CD4-positive, alpha-beta T cell treated with Interleukin-2 at 100 ng/mL for 4 hours (primary cell): ENCODE measurements around the gene SLC25A51.
A peak's percentile ranks its signal among the peaks of the same experiment; 100 is the strongest.
"Not testable (repeated sequence)": the region's sequence is repeated elsewhere in the genome, so short reads cannot be mapped to it uniquely, and the experiment has no call there.

Experiments
- DNase-seq: peaks from one replicate; pipeline ENCODE4 v3.0.0-alpha.2; 2020; ENCODE audit warnings: low spot score

Gene SLC25A51

GRCh38 chr9:37919246-37919955 is 15.5 kb upstream of the SLC25A51 start:
- DNase-seq: no peak

GRCh38 chr9:37918665-37919170 is 14.8 kb upstream of the SLC25A51 start:
- no peak for DNase-seq

GRCh38 chr9:37917801-37918664 is 14.1 kb upstream of the SLC25A51 start:
- DNase-seq: no peak

- no peak for DNase-seq
Measured at GRCh38 chr9:37917313-37917731, 13.4 kb upstream of the SLC25A51 start.

GRCh38 chr9:37916471-37917312 is 12.8 kb upstream of the SLC25A51 start:
- no peak for DNase-seq

GRCh38 chr9:37915911-37916470 is 12.1 kb upstream of the SLC25A51 start:
- no peak for DNase-seq

GRCh38 chr9:37914701-37915358 is 10.9 kb upstream of the SLC25A51 start:
- DNase-seq: no peak

GRCh38 chr9:37914154-37914551 is 10.2 kb upstream of the SLC25A51 start:
- no peak for DNase-seq

GRCh38 chr9:37913480-37914153 is 9.7 kb upstream of the SLC25A51 start:
- DNase-seq: peak; percentile 87

- DNase-seq: no peak
Measured at GRCh38 chr9:37911271-37911681, 7.3 kb upstream of the SLC25A51 start.

- DNase-seq: no peak
Measured at GRCh38 chr9:37910271-37910670, 6.3 kb upstream of the SLC25A51 start.

- not testable (repeated sequence) for DNase-seq
Measured at GRCh38 chr9:37909836-37910235, 5.9 kb upstream of the SLC25A51 start.

- DNase-seq: no peak
Measured at GRCh38 chr9:37909326-37909725, 5.4 kb upstream of the SLC25A51 start.

- DNase-seq: no peak
Measured at GRCh38 chr9:37908698-37909186, 4.8 kb upstream of the SLC25A51 start.

GRCh38 chr9:37908283-37908682 is 4.4 kb upstream of the SLC25A51 start:
- DNase-seq: no peak

- DNase-seq: no peak
Measured at GRCh38 chr9:37906312-37907239, 2.6 kb upstream of the SLC25A51 start.

- DNase-seq: no peak
Measured at GRCh38 chr9:37905776-37906175, 1.8 kb upstream of the SLC25A51 start.

- DNase-seq: no peak
Measured at GRCh38 chr9:37905131-37905505, 1.2 kb upstream of the SLC25A51 start.

GRCh38 chr9:37904445-37905130 is 661 bp upstream of the SLC25A51 start:
- DNase-seq: no peak
